ENCODE results near the gene USP44. TPM values are rescaled to one million over a fixed set of nuclear protein-coding genes. Genes with fewer than 3 reads are reported as not detected.

USP44 gene
- polyA plus RNA-seq, 1 of the 3 experiments (the other 2 are of a cell fraction): 0.07 TPM

DNA sequence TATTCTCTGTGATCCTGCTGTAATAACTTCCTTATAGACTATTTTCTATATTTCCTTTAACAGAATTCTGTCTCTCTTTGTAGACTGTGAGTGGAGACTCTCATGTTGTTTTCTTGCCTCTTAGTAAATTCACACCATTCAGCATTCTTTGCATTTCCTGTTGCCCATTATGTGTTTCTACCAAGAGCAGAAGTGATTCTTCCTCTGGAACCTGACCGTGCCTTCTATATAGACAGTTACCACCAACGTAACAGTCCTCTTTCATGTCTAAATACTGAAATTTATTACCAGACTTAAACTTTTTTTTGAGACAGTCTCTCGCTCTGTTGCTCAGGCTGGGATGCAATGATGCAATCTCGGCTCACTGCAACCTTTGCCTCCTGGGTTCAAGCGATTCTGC, 46.2 kb downstream of the USP44 start:
- Histone ChIP-seq H3K27ac (ENCODE audit: low read depth in 2 of 2, low read length in 1 of 2) (no peak overlapping the region), H3K4me2 (no peak overlapping the region), H3K27me3 (ENCODE audit: insufficient read depth) (no peaks in the 10 kb centered on the region), H2AFZ (ENCODE audit: low read depth) (no peak overlapping the region), H3F3A (replicated peaks; ENCODE audit: insufficient read depth) (no peaks in the 10 kb centered on the region), H3K4me1 (ENCODE audit: control insufficient read depth in 1 of 2, insufficient read depth in 2 of 2, low read depth in 1 of 2, low read length in 1 of 2) (no peaks in the 10 kb centered on the region), H3K79me2 (ENCODE audit: insufficient read depth) (peaks cover 35% of the 10 kb centered on the region), H3K9me2 (no peaks in the 10 kb centered on the region), H3K9me3 (no peaks in the 10 kb centered on the region), H3K9ac (no peak overlapping the region), H3K36me3 (replicated peaks in 1 of 2; ENCODE audit: control insufficient read depth in 1 of 2, insufficient read depth in 2 of 2, low read length in 1 of 2) (peaks cover 52 to 59% of the 10 kb centered on the region in 2 experiments), H4K20me1 (ENCODE audit: insufficient read depth) (no peaks in the 10 kb centered on the region), H3K4me3 (ENCODE audit: low read depth in 2 of 2, low read length in 1 of 2) (no peak overlapping the region)
- DNase-seq: no peak
- WGBS (ENCODE audit: low lambda C conversion rate): 96% methylated on average over 5 of the region's 5 CpGs
- CTCF ChIA-PET: no interaction called here
- POLR2A ChIA-PET: no interaction called here
- TF ChIP-seq TAF1 (IDR thresholded peaks at IDR 0.05; ENCODE audit: borderline replicate concordance, low read depth, low read length): no peak
- no peak for TF ChIP-seq FOXM1 (IDR thresholded peaks at IDR 0.05; ENCODE audit: low read depth)
- TF ChIP-seq FOXJ3 (CRISPR knock-in tag; IDR thresholded peaks at IDR 0.05): no peak
- no peak for TF ChIP-seq EP300 (IDR thresholded peaks at IDR 0.05; ENCODE audit: borderline replicate concordance in 1 of 2, low read depth in 1 of 2, low read length in 1 of 2)
- TF ChIP-seq GATA2 (CRISPR knock-in tag; IDR thresholded peaks at IDR 0.05): no peak
- no peak for TF ChIP-seq SMC3 (IDR thresholded peaks at IDR 0.05; ENCODE audit: low read depth, low read length)
- TF ChIP-seq, protein P1, sequence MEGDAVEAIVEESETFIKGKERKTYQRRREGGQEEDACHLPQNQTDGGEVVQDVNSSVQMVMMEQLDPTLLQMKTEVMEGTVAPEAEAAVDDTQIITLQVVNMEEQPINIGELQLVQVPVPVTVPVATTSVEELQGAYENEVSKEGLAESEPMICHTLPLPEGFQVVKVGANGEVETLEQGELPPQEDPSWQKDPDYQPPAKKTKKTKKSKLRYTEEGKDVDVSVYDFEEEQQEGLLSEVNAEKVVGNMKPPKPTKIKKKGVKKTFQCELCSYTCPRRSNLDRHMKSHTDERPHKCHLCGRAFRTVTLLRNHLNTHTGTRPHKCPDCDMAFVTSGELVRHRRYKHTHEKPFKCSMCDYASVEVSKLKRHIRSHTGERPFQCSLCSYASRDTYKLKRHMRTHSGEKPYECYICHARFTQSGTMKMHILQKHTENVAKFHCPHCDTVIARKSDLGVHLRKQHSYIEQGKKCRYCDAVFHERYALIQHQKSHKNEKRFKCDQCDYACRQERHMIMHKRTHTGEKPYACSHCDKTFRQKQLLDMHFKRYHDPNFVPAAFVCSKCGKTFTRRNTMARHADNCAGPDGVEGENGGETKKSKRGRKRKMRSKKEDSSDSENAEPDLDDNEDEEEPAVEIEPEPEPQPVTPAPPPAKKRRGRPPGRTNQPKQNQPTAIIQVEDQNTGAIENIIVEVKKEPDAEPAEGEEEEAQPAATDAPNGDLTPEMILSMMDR (IDR thresholded peaks at IDR 0.05): no peak
- TF ChIP-seq MEF2A (IDR thresholded peaks at IDR 0.05; ENCODE audit: borderline replicate concordance, low read depth): no peak
- no peak for TF ChIP-seq SIN3A (IDR thresholded peaks at IDR 0.05; ENCODE audit: borderline replicate concordance, low read depth, low read length)
- TF ChIP-seq NRF1 (IDR thresholded peaks at IDR 0.05; ENCODE audit: low read depth, low read length): no peak
- TF ChIP-seq POLR2AphosphoS5 (IDR thresholded peaks at IDR 0.05; ENCODE audit: low read depth, low read length): no peak

DNA sequence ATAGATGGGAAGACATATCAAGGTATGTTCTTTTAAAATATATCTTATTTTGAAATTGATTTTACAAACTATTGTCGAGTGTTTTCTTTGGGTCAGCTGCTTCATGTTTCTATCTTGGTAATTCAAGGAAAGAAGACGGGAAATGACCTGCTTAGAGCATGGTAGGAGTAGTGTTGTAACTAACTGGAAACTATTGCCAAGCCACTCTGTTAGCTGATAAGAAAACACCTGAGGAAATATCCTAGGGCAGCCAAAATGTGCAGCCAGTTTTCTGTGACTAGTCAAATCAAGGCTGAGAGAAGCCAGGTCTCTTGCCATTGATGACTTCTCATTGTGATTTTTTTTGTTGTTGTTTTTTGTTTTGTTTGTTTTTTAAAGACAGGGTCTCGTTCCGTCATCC, 47.1 kb downstream of the USP44 start:
- WGBS (ENCODE audit: low lambda C conversion rate): 92% methylated on average over 4 of the region's 4 CpGs
- Histone ChIP-seq H3K79me2 (ENCODE audit: insufficient read depth) (peaks cover 39% of the 10 kb centered on the region), H3K27me3 (ENCODE audit: insufficient read depth) (no peaks in the 10 kb centered on the region), H3K36me3 (replicated peaks in 1 of 2; ENCODE audit: control insufficient read depth in 1 of 2, insufficient read depth in 2 of 2, low read length in 1 of 2) (peaks cover 58 to 62% of the 10 kb centered on the region in 2 experiments), H3K9me3 (no peaks in the 10 kb centered on the region), H3K4me3 (ENCODE audit: low read depth in 2 of 2, low read length in 1 of 2) (no peak overlapping the region), H3F3A (replicated peaks; ENCODE audit: insufficient read depth) (no peaks in the 10 kb centered on the region), H2AFZ (ENCODE audit: low read depth) (no peak overlapping the region), H3K4me1 (ENCODE audit: control insufficient read depth in 1 of 2, insufficient read depth in 2 of 2, low read depth in 1 of 2, low read length in 1 of 2) (no peaks in the 10 kb centered on the region), H4K20me1 (ENCODE audit: insufficient read depth) (no peaks in the 10 kb centered on the region), H3K9ac (no peak overlapping the region), H3K9me2 (no peaks in the 10 kb centered on the region), H3K27ac (ENCODE audit: low read depth in 2 of 2, low read length in 1 of 2) (no peak overlapping the region), H3K4me2 (no peak overlapping the region)
- POLR2A ChIA-PET: no interaction called here
- no peak for DNase-seq
- TF ChIP-seq, protein P1 (IDR thresholded peaks at IDR 0.05): no peak
- TF ChIP-seq TEAD4 (IDR thresholded peaks at IDR 0.05; ENCODE audit: borderline replicate concordance, insufficient read depth) (no peak), FOXJ3 (CRISPR knock-in tag; IDR thresholded peaks at IDR 0.05) (no peak), SIN3A (IDR thresholded peaks at IDR 0.05; ENCODE audit: borderline replicate concordance, low read depth, low read length) (no peak), FOXM1 (IDR thresholded peaks at IDR 0.05; ENCODE audit: low read depth) (no peak), ELF1 (IDR thresholded peaks at IDR 0.05) (no peak), FOSL2 (IDR thresholded peaks at IDR 0.05; ENCODE audit: borderline replicate concordance, low read depth) (no peak)
- TF ChIP-seq, protein P2, sequence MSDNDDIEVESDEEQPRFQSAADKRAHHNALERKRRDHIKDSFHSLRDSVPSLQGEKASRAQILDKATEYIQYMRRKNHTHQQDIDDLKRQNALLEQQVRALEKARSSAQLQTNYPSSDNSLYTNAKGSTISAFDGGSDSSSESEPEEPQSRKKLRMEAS (IDR thresholded peaks at IDR 0.05; ENCODE audit: low read depth): no peak
- CTCF ChIA-PET: interaction anchor here (0.6 to 1.2 kb wide), 2 partner anchors 71 to 431 kb away, joined by 4 read pairs; partner anchors contain the start of gene NR2C1
